ENCODE measurements around the gene SMIM29.

The SMIM29 gene

DNA sequence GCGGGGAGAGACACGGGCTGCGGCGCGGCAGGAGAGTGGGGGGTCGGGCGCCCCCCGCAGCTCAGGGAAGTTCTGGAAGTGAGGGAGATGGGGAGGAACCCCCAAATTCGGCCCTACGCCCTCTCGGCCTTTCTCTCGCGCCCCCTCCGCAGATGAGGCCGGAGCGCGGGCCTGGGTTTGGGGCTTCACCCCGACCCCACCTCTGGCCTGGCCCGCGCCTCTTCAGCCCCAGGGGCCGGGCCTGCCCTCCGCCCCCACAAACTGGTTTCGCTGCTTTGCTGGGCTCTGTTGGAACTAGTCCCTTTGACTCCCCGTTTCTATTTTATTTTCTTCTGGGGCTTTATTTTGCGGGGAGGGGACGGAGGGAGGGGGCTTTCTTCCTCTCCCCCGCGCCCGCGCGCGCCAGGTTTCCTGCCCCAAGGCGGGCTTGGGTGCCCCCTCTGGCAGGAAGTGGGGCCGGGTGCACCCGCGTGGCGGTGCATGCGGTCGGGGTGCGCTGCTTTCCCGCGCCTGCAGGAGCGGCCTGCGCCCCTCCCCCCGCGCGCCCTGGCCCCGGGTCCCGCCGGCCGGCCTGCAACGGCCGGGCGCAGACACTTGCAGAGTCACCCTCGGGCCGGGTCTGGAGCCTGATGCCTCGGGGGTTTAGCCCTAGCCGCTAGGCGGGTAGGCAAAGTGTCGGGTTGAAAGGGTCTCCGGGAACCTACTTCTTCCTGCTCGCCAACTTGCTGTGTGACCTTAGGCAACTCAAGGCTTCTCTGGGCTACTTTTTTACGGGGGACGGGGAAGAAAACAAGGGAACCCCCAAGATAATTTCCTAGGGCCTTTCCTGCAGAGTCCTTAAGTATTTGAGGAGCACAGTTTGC lies 10.9 kb downstream of the SMIM29 start:
- Mint-ChIP-seq H3K4me3 (peak overlapping the region; percentile 94 to 95), H3K4me1 (peaks cover 68% of the 10 kb centered on the region), H3K27me3 (no peaks in the 10 kb centered on the region), H3K9me3 (no peaks in the 10 kb centered on the region), H3K27ac (peak overlapping the region; percentile 98)
- ATAC-seq = peak; percentile 52
- peak; percentile 71 to 84 for DNase-seq

DNA sequence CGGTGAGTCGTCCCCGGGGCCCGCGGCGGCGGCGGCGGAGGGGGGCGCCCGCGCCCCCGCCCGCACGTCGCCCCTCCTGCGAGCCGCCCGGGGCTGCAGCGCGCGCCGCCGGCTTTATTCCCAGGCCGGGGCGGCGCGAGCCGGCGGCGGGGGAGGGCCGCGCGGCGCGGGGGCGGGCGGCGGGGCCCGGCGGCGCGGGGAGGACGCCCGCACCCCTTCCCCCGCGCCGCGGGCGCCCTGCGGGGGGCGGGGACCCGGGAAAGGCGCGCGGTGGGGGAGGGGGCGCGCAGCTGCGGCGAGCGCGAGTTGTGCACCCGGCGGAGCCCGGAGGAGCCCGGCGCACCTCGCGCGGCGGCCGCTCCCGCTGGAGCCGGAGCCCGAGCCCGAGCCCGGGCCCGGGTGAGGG lies 11.5 kb downstream of the SMIM29 start:
- no peak for DNase-seq
- H3K27ac Mint-ChIP-seq = no peak overlapping the region
- peak; percentile 11 for ATAC-seq

DNA sequence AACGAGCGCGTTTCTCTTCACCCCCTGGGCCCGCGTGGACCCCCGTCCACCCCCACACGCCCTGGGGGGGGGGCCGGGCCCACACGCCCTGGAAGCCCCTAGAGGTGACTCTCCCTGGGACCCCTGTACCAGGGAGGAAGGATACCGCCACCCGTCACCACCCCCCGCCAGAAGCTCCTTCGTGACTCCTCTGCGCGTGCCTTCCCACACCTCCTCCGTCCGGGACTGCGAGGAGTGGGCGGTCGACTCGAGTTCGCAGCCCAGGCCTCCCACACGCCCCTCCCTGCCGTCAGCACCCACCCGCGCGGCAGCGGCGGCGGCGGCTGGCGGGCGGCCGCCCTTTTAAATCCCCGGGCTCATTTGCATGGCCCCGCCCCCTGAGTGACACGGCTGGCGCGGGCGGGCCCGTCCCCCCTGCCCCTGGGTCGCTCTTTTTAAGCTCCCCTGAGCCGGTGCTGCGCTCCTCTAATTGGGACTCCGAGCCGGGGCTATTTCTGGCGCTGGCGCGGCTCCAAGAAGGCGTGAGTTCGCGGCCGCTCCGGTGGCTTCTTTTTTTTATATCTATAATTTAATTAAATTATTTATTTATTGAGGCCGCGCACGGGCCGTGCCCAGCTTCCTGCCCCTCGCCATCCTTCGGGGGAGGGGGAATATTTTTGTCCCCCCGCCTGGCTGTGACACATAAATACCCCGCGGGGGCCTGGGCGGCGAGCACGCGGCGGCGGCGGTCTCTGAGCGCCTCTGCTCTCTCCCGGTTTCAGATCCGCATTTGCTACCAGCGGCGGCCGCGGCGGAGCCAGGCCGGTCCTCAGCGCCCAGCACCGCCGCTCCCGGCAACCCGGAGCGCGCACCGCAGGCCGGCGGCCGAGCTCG lies 12.1 kb downstream of the SMIM29 start, which contains the start of gene HMGA1:
HMGA1 (plus strand) TSS at position 431 of the 873 bp plus-strand sequence. CDS start 3,908 bp downstream, outside the sequence.
- peak within 1 kb of the TSS; percentile 93 to 95 for H3K4me3 Mint-ChIP-seq
- peak within 1 kb of the TSS; percentile 96 to 98 for H3K27ac Mint-ChIP-seq
- no peaks in the 10 kb centered on the region for H3K27me3 Mint-ChIP-seq
- DNase-seq (peak; percentile 83 to 88), ATAC-seq (peak; percentile 76)
- no peaks in the 10 kb centered on the region for H3K9me3 Mint-ChIP-seq
- H3K4me1 Mint-ChIP-seq = peaks cover 55% of the 10 kb centered on the region

More for the DNA sequence above, 11.5 kb downstream of the SMIM29 start:
- peaks cover 61% of the 10 kb centered on the region for H3K4me1 Mint-ChIP-seq
- H3K4me3 Mint-ChIP-seq = peak overlapping the region; percentile 93 to 95
- no peaks in the 10 kb centered on the region for H3K9me3 Mint-ChIP-seq
- H3K27me3 Mint-ChIP-seq = no peaks in the 10 kb centered on the region

DNA sequence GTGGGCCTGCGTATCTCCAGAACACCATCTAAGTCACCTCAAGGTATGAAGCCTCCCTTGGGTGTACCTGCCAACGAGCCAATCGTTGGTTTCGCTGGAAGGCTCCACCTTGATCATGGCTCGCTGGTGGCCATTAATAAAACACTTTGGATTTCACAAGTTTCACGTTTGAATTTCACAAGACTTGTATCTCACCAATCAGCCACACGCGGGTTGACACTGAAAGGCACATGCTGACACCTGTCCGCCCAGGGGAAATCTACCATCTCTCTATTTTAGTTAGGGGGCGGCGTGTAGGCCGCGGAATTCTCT lies 12.7 kb downstream of the SMIM29 start:
- no peaks in the 10 kb centered on the region for H3K27me3 Mint-ChIP-seq
- H3K9me3 Mint-ChIP-seq = no peaks in the 10 kb centered on the region
- peak overlapping the region; percentile 96 to 98 for H3K27ac Mint-ChIP-seq
- ATAC-seq = peak; percentile 44
- DNase-seq = peak; percentile 60 to 65
- peaks cover 49% of the 10 kb centered on the region for H3K4me1 Mint-ChIP-seq
- H3K4me3 Mint-ChIP-seq = peak overlapping the region; percentile 93 to 94

DNA sequence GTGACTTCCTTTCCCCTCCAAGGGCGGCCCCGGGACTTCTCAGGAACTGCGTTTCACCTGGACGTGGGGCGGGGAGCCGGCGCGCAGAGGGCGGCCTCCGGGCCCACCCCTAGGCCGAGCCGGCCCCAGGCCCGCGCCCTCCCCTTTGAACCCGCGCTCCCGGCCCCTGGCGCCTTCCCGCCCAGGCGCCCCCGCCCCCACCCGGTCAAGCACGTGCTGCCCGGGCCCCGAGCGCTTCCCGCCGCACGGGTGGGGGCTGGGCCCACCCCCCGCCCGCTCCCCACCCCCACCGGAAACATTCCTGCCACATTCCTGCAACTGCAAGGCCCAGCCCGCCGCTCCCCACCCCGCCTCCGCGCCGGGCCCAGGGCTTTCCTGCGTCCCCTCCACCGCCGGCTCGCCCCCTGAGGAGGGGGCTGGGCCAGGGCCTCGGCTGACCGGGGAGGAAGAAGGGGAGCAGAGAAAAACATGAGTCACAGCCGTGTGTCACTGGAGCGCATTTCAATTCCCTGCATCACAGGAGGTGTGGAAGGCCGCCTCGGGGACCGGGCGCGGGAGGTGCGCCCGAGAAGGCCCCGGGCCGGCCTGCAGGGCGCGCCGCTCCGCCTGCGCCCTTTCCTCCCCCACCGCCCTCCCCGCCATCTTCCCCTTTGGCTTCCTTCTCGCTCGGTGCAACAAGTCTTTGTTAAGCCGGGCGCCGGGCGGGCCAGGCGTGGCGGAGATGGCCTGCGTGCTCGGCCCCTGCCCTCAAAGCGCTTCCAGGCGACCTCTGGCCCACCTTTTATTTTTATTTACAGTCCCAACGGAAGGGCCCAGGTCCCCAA lies 13.3 kb downstream of the SMIM29 start:
- Mint-ChIP-seq H3K27me3 (no peaks in the 10 kb centered on the region), H3K4me3 (peak overlapping the region; percentile 93 to 94), H3K9me3 (no peaks in the 10 kb centered on the region), H3K4me1 (peaks cover 43% of the 10 kb centered on the region), H3K27ac (peak overlapping the region; percentile 96 to 98)
- DNase-seq = peak; percentile 65 to 70
- peak; percentile 59 for ATAC-seq

DNA sequence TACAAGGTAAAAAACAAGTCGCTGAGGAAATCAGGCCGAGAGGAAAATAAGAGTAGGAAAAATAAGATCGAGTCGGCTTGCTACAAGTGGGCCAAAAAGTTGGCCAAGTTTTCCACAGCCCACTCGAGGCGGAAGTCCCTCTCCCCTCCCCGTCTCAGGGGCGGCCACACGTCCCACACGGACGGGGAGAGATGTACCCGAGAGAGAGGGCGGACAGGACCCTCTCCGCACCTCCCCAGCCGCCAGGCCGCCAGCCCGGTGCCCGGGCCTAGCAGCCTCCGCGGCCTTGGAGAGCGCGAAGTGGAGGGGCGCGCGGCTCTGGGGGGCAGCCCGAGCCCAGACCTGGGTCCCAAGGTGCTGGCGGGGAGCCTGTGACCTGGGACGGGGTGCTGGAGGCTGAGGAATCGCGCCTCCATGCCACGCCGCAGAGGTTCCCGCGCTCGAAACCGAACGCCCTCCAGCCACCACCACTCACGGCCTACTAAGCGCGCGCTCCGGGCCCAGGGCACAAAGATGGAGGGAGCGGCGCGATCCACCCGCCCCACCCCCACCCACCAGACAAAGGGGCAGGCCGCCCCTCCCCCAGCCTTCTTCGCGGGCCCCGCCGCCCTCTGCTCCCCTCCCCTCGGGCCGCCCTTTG lies 14.0 kb downstream of the SMIM29 start:
- Mint-ChIP-seq H3K4me1 (peaks cover 36% of the 10 kb centered on the region), H3K27me3 (no peaks in the 10 kb centered on the region), H3K27ac (peak overlapping the region; percentile 27 to 70), H3K9me3 (no peaks in the 10 kb centered on the region), H3K4me3 (peak overlapping the region; percentile 37 to 53)
- DNase-seq (no peak), ATAC-seq (no peak)

DNA sequence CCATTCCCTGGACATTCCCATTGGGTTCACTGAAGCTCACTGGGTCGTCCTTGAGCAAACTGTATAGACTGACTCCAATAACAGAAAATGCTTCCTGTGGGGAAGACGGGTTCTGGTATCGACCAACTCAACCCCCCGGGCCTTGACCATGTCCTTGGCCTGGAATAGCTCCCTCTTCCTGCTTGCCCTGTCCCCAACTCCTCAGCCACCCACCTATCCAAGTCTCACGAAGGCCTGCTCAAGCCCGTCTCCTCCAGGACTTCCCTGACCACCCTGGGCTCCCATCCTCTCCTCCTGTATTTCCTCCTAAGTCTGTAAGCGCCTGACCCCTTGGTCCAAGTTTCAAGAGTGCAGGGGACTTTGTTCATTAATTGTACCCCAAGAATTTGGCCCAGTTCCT lies 14.9 kb downstream of the SMIM29 start:
- H3K9me3 Mint-ChIP-seq = no peaks in the 10 kb centered on the region
- H3K27me3 Mint-ChIP-seq = no peaks in the 10 kb centered on the region
- H3K4me3 Mint-ChIP-seq = no peak overlapping the region
- H3K27ac Mint-ChIP-seq = no peak overlapping the region
- H3K4me1 Mint-ChIP-seq = peaks cover 33% of the 10 kb centered on the region
- DNase-seq = no peak
- ATAC-seq = no peak

DNA sequence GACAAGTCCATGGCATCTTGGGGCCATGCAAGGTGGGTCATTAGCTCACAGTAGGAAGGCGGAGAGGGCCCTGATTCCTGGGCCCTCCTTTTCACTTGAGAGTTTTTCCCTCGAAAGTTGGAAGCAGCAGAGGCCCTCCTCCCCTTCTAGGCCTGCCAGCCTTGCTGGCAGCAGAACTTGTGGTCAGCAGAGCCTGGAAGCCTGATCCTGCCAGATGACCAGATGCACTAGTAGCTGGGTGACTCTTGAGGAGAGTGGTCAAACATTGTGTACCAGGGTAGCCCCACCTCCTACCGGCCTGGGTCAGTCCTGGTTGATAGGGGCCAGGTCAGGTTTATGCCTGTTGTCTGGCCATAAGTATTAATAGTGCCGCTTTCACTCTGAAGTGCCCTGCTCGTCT lies 15.9 kb downstream of the SMIM29 start:
- no peak overlapping the region for H3K4me3 Mint-ChIP-seq
- no peak for ATAC-seq

DNA sequence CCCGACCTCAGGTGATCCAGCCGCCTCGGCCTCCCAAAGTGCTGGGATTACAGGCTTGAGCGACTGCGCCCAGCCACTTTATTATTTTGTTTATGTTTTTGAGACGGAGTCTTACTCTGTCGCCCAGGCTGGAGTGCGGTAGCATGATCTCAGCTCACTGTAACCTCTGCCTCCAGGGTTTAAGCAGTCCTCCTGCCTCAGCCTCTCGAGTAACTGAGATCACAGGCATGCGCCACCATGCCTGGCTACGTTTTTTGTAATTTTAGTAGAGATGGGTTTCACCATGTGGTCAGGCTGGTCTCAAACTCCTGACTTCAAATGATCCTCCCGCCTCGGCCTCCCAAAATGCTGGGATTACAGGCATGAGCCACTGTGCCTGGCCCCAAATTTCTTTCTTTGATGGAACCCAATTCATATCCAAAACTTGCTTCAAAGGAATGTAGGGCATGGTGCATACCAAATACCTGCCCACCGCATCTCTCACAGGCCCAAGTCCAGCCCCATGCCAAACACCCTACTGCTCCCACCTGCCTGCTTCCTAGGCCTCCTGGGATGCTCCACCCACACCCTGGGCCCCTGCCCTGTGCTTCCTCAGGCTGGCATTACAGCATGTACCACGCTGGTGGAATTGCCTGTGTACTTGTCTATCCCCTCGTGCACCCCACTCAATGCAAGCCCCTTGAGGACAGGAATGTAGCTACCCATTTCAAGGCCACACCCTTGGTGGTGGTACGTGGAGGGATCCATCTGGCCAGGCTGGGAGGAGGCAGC lies 17.1 kb downstream of the SMIM29 start:
- H3K9me3 Mint-ChIP-seq = no peaks in the 10 kb centered on the region
- peaks cover 47% of the 10 kb centered on the region for H3K4me1 Mint-ChIP-seq
- H3K27ac Mint-ChIP-seq = no peak overlapping the region
- ATAC-seq (no peak), DNase-seq (no peak)
- no peak overlapping the region for H3K4me3 Mint-ChIP-seq
- no peaks in the 10 kb centered on the region for H3K27me3 Mint-ChIP-seq

More for the DNA sequence above, 15.9 kb downstream of the SMIM29 start:
- no peak for DNase-seq
- Mint-ChIP-seq H3K4me1 (peaks cover 36% of the 10 kb centered on the region), H3K27ac (no peak overlapping the region), H3K27me3 (no peaks in the 10 kb centered on the region), H3K9me3 (no peaks in the 10 kb centered on the region)

DNA sequence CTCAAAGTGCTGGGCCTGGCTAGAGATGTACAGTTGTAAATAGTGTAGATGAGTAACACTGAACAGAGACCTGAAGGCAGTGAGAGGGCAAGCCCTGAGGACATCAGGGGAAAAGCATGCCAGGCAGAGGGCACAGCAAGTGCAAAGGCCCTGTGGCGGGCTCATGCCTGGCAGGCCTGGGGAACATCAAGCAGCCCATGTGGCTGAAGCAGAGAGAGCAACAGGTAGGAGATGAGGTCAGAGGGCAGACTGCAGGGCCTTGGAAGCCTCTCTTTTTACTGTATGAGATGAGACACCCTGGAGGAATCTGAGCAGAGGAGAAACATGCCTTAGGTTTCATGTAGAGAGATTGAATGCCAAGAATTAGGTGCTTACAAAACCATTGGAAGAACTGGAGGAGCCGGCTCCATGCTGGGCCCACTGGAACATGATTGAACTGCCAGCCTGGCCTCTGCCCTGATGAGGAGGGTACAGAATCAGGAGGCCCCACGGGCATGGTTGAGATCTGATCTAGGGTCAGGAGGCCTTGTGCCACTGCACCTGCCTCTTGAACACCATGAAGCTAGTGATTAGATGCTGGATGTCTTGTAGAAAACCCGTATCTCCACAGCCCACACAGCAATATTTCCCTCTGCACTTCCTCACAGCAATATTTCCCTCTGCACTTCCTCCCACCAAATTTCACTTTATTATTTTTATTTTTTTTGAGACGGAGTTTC lies 18.0 kb downstream of the SMIM29 start:
- Mint-ChIP-seq H3K27ac (no peak overlapping the region), H3K27me3 (no peaks in the 10 kb centered on the region), H3K4me1 (peaks cover 49% of the 10 kb centered on the region), H3K4me3 (no peak overlapping the region), H3K9me3 (no peaks in the 10 kb centered on the region)
- DNase-seq (no peak), ATAC-seq (no peak)

DNA sequence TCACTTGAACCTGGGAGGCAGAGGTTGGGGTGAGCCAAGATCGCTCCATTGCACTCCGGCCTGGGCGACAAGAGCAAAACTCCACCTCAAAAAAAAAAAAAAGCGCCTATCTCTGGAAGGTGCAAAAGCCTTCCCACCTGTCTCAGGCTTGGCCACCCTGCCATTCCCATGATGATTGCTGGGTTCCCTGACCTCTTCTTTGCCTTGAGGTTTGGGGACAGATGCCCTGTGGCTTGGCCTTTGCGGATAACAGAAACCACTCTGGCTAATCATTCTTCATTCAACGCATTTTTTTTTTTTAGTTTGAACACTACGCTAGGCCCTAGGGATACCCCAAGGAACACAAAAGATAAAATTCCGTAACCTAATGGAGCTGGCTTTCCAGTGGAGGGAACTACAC lies 18.9 kb downstream of the SMIM29 start:
- Mint-ChIP-seq H3K4me1 (peaks cover 50% of the 10 kb centered on the region), H3K4me3 (no peak overlapping the region), H3K27ac (no peak overlapping the region), H3K9me3 (no peaks in the 10 kb centered on the region), H3K27me3 (no peaks in the 10 kb centered on the region)
- DNase-seq (no peak), ATAC-seq (no peak)

DNA sequence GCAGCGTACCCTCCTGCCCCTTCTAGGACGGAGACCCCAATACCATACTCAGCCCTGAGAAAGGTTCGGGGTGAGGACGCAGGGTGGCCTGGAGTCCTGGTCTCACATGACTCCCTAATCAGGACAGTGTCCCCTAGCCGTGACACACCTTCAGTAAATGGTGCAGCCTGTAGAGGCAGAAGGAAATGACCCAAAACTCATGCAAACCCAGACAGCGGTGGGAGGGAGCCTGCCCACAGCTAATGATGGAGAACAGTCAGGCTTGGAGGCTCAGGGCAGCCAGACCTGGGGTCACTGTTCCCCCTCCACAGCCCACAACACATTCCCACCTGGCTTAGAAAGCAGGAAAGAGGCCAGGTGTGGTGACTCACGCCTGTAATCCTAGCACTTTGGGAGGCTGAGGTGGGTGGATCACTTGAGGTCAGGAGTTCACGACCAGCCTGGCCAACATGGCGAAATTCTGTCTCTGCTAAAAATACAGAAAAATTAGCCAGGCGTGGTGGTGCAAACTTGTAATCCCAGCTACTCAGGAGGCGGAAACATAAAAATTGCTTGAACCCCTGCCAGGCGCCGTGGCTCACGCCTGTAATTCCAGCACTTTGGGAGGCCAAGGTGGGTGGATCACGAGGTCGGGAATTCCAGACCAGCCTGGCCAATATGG lies 20.9 kb downstream of the SMIM29 start:
- H3K4me3 Mint-ChIP-seq = no peak overlapping the region
- no peaks in the 10 kb centered on the region for H3K27me3 Mint-ChIP-seq
- H3K4me1 Mint-ChIP-seq = peaks cover 58% of the 10 kb centered on the region
- no peaks in the 10 kb centered on the region for H3K9me3 Mint-ChIP-seq
- H3K27ac Mint-ChIP-seq = peak overlapping the region; percentile 33 to 74
- DNase-seq (no peak), ATAC-seq (no peak)
